H1 (cell line): ENCODE measurements around the gene MLPH. TPM values are rescaled to one million over a fixed set of nuclear protein-coding genes. Genes with fewer than 3 reads are reported as not detected.

Experiments used
- CTCF ChIA-PET: fragments of 300-600 bp; sonication (Branson Sonifier 250); formaldehyde crosslinking; loops from one replicate; lab custom pipeline; 2021; ENCODE audit not compliant: partially characterized antibody; lab: Charles Lee
- POLR2A ChIA-PET: fragments of 300-600 bp; sonication (Branson Sonifier 250); formaldehyde crosslinking; loops from one replicate; lab custom pipeline; 2021; ENCODE audit warnings: inconsistent platforms; ENCODE audit not compliant: partially characterized antibody; lab: Charles Lee
- DNase-seq, 2 experiments: peaks; one replicate each; pipeline versions ENCODE4 v3.0.0 to v3.0.0-alpha.2; 2010 to 2022; ENCODE audit warnings: low spot score in 2 of 2, low read depth in 1 of 2, mixed read lengths in 1 of 2
- FAIRE-seq: peaks from 2 replicates; lab custom pipeline; 2011; peaks lifted over from hg19 to GRCh38; lab: Jason Lieb, UNC
- H2AFZ ChIP-seq: 2 replicates; pipeline ENCODE4 v1.8.1; 2012; ENCODE audit warnings: low read length, inconsistent platforms
- H2AK5ac ChIP-seq: 2 replicates; pipeline ENCODE4 v1.6.1; 2013; ENCODE audit warnings: low read depth, low read length
- H2BK120ac ChIP-seq: replicated peaks from 2 replicates; pipeline ENCODE3; 2013; ENCODE audit warnings: low read depth, low read length, inconsistent platforms
- H2BK12ac ChIP-seq: 2 replicates; pipeline ENCODE4 v1.6.1; 2013; ENCODE audit warnings: low read depth, low read length
- H2BK15ac ChIP-seq: 2 replicates; pipeline ENCODE4 v1.6.1; 2013; ENCODE audit warnings: low read length
- H2BK20ac ChIP-seq: 2 replicates; pipeline ENCODE4 v1.6.1; 2013; ENCODE audit warnings: low read length
- H2BK5ac ChIP-seq: 2 replicates; pipeline ENCODE4 v1.6.1; 2013; ENCODE audit warnings: low read depth, low read length
- H3K14ac ChIP-seq: 2 replicates; pipeline ENCODE4 v1.6.1; 2013; ENCODE audit warnings: inconsistent platforms; ENCODE audit not compliant: insufficient read length
- H3K18ac ChIP-seq: 2 replicates; pipeline ENCODE4 v1.6.1; 2013; ENCODE audit warnings: low read length; ENCODE audit errors: extremely low read depth
- H3K23ac ChIP-seq: 2 replicates; pipeline ENCODE4 v1.6.1; 2013; ENCODE audit warnings: inconsistent platforms; ENCODE audit not compliant: insufficient read length
- H3K23me2 ChIP-seq: 2 replicates; pipeline ENCODE4 v1.6.1; 2013; ENCODE audit warnings: low read depth, low read length
- H3K27ac ChIP-seq: 2 replicates; pipeline ENCODE4 v1.6.1; 2011; ENCODE audit warnings: low read depth, low read length, inconsistent platforms
- H3K27me3 ChIP-seq, 4 experiments: replicated peaks in 1 of 4; 1 replicate in 1 of 4; 2 replicates in 3 of 4; pipeline versions ENCODE4 v1.6.1 to v1.8.1; 2011 to 2013; ENCODE audit warnings: low read length in 3 of 4, mild to moderate bottlenecking in 3 of 4, inconsistent platforms in 2 of 4, mixed read lengths in 2 of 4, moderate library complexity in 1 of 4; ENCODE audit not compliant: control insufficient read depth in 3 of 4, insufficient read depth in 3 of 4; ENCODE audit errors: extremely low read depth in 1 of 4
- H3K36me3 ChIP-seq, 4 experiments: 2 replicates each; pipeline versions ENCODE4 v1.6.1 to v1.8.1; 2011 to 2013; ENCODE audit warnings: mild to moderate bottlenecking in 4 of 4, low read length in 3 of 4, moderate library complexity in 2 of 4, control low read depth in 1 of 4, inconsistent platforms in 1 of 4; ENCODE audit not compliant: insufficient read depth in 4 of 4, control insufficient read depth in 2 of 4
- H3K4ac ChIP-seq: replicated peaks from 2 replicates; pipeline ENCODE3; 2013; ENCODE audit warnings: low read length, low read depth, mixed read lengths, inconsistent platforms; ENCODE audit not compliant: insufficient read length
- H3K4me1 ChIP-seq, 4 experiments: replicated peaks in 1 of 4; 1 replicate in 1 of 4; 2 replicates in 3 of 4; pipeline versions ENCODE4 v1.6.1 to v1.8.1; 2011 to 2013; ENCODE audit warnings: low read length in 3 of 4, inconsistent platforms in 2 of 4, mixed read lengths in 1 of 4; ENCODE audit not compliant: insufficient read depth in 4 of 4, control insufficient read depth in 3 of 4
- H3K4me2 ChIP-seq, 2 experiments: 2 replicates each; pipeline versions ENCODE4 v1.6.1 to v1.8.1; 2011 to 2013; ENCODE audit warnings: low read depth in 2 of 2, low read length in 2 of 2, control low read depth in 1 of 2, inconsistent platforms in 1 of 2, mild to moderate bottlenecking in 1 of 2; ENCODE audit not compliant: insufficient read depth in 1 of 2
- H3K4me3 ChIP-seq, 4 experiments: fragments of 200-600, 300-600 bp in 1 of 4; sonication (generic), shearing (Covaris generic), sonication (Bioruptor Twin) in 1 of 4; 2 replicates each; pipeline versions ENCODE4 v1.5.1 to v1.8.1; 2011 to 2016; ENCODE audit warnings: low read length in 4 of 4, low read depth in 3 of 4, control low read depth in 2 of 4, inconsistent platforms in 2 of 4, mild to moderate bottlenecking in 2 of 4, mixed read lengths in 1 of 4, moderate library complexity in 1 of 4; ENCODE audit not compliant: insufficient read depth in 2 of 4; ENCODE audit errors: extremely low read depth in 1 of 4
- H3K56ac ChIP-seq: replicated peaks from 2 replicates; pipeline ENCODE3; 2013; ENCODE audit warnings: low read depth, mild to moderate bottlenecking, mixed read lengths, low read length, inconsistent platforms; ENCODE audit not compliant: insufficient read length
- H3K79me1 ChIP-seq: 2 replicates; pipeline ENCODE4 v1.6.1; 2013; ENCODE audit warnings: low read depth, low read length, control low read depth
- H3K79me2 ChIP-seq, 2 experiments: 2 replicates each; pipeline versions ENCODE4 v1.6.1 to v1.8.1; 2012 to 2013; ENCODE audit warnings: low read length in 2 of 2, mild to moderate bottlenecking in 2 of 2, inconsistent platforms in 1 of 2; ENCODE audit not compliant: insufficient read depth in 2 of 2, control insufficient read depth in 1 of 2
- H3K9ac ChIP-seq, 4 experiments: replicated peaks in 1 of 4; 1 replicate in 1 of 4; 2 replicates in 3 of 4; pipeline versions ENCODE4 v1.6.1 to v1.8.1; 2011 to 2013; ENCODE audit warnings: low read depth in 3 of 4, low read length in 3 of 4, control low read depth in 2 of 4, mild to moderate bottlenecking in 2 of 4, moderate library complexity in 2 of 4, inconsistent platforms in 1 of 4; ENCODE audit errors: extremely low read depth in 1 of 4
- H3K9me3 ChIP-seq, 2 experiments: 2 replicates each; pipeline versions ENCODE4 v1.6.1 to v1.8.1; 2012 to 2013; ENCODE audit warnings: mild to moderate bottlenecking in 2 of 2, moderate library complexity in 2 of 2, control low read depth in 1 of 2, inconsistent platforms in 1 of 2, low read depth in 1 of 2, low read length in 1 of 2, mixed read lengths in 1 of 2; ENCODE audit not compliant: insufficient read depth in 2 of 2
- H4K20me1 ChIP-seq, 2 experiments: replicated peaks in 1 of 2; 2 replicates each; pipeline versions ENCODE3 to v1.8.1; 2011 to 2013; ENCODE audit warnings: inconsistent platforms in 2 of 2, low read length in 2 of 2, mild to moderate bottlenecking in 1 of 2; ENCODE audit not compliant: insufficient read depth in 2 of 2, control insufficient read depth in 1 of 2
- H4K5ac ChIP-seq: 2 replicates; pipeline ENCODE4 v1.6.1; 2013; ENCODE audit warnings: low read length, low read depth, mixed read lengths, inconsistent platforms; ENCODE audit not compliant: insufficient read length
- H4K8ac ChIP-seq: 2 replicates; pipeline ENCODE4 v1.8.0; 2013; ENCODE audit warnings: mild to moderate bottlenecking, moderate library complexity, low read length, inconsistent platforms; ENCODE audit not compliant: insufficient read depth; ENCODE audit errors: extremely low read depth
- H4K91ac ChIP-seq: replicated peaks from 2 replicates; pipeline ENCODE3; 2013; ENCODE audit warnings: low read length, mixed read lengths, inconsistent platforms; ENCODE audit not compliant: insufficient read length
- EZH2 ChIP-seq: fragments of 200-600 bp; sonication (generic); IDR thresholded peaks from 2 replicates; pipeline ENCODE4 v1.7.1; 2012; ENCODE audit warnings: low read depth, mild to moderate bottlenecking, moderate library complexity, low read length, inconsistent platforms; ENCODE audit not compliant: severe bottlenecking
- SUZ12 ChIP-seq: fragments of 200-600 bp; sonication (generic); IDR thresholded peaks from 2 replicates; pipeline ENCODE4 v1.6.1; 2012; ENCODE audit warnings: mild to moderate bottlenecking, inconsistent platforms, low read length, moderate library complexity, mixed read lengths
- TEAD4 ChIP-seq: IDR thresholded peaks from 2 replicates; pipeline ENCODE4 v1.6.1; 2012; ENCODE audit warnings: low read depth, low read length, inconsistent platforms, mixed read lengths
- WGBS, 2 experiments: shearing (Covaris generic) in 1 of 2; methylation state at CpG; one replicate each; pipeline versions ENCODE4 v1.1.6 to v1.1.7; 2013 to 2015; ENCODE audit warnings: low lambda C conversion rate in 2 of 2, mixed read lengths in 2 of 2, inconsistent platforms in 1 of 2, low coverage in 1 of 2, missing lambda C conversion rate in 1 of 2; ENCODE audit not compliant: insufficient replicate concordance in 2 of 2, insufficient coverage in 1 of 2, insufficient read length in 1 of 2; ENCODE audit errors: extremely low coverage in 1 of 2, missing lambda C conversion rate in 1 of 2; 5-methylcytosine and 5-hydroxymethylcytosine counted together
- polyA plus RNA-seq, 7 experiments: library from polyadenylated mRNA; depleted of rRNA in 3 of 7; stranded (reverse) in 5 of 7; unstranded in 2 of 7; fragments of >200 nt in 5 of 7; fragments of 200-250 nt in 2 of 7; gene quantifications; 1 replicate in 5 of 7; 2 replicates in 1 of 7; 4 replicates in 1 of 7; pipeline versions ENCODE4 v1.2.1 to v1.2.3, GENCODE V29; 2011 to 2013; ENCODE audit warnings: missing spikeins in 2 of 7, mixed read lengths in 2 of 7
- total RNA-seq: library from RNA; stranded (reverse); fragmentation: NEBNext Ultra II Directional; extraction: Animal tissue kit (Norgen Biotek cat#: 25700); gene quantifications from 2 replicates; pipeline ENCODE4 v1.2.1, GENCODE V29; 2021

The MLPH gene
- total and polyA plus RNA-seq, 2 of the 8 experiments (the other 6 are each of a cell fraction or from before 2014, with no cell fraction given), result 12.7 to 17.0 TPM

DNA sequence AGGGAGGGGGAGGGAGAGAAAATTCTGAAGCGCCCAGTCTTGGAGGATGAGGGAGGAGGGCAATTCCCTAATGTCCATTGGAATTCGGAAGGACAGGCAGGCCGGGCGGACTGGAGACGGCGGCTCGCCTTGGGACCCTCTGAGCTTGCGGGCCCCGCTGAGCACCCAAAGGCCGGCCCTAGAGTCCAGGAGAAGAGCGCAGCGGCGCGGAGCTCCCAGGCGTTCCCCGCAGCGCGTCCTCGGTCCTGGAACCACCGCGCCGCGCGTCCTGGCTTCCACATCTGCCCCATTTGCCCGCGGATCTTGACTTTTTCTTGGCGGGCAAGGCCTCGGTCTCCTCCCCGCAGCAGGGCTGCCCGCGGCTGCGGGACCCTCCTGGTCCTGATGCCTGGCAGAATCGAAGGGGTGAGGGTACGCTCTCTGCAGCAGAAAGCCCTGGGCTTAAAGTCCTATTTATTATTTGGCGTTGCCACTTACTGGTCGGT, 675 bp upstream of the MLPH start:
- H3K27me3 ChIP-seq, result peaks cover 6 to 32% (median 22%) of the 10 kb centered on the region in 4 experiments; a peak in 6 of 7 replicates
- DNase-seq (peak in 1 of 2 experiments; percentile 65), FAIRE-seq (no peak)
- H3K23me2 ChIP-seq, result peaks cover 12% of the 10 kb centered on the region; the same call in 1 of the 2 replicates
- peak overlapping the region; percentile 59 for H4K8ac ChIP-seq
- no peak overlapping the region for H3K14ac ChIP-seq
- H2AFZ ChIP-seq, result peak overlapping the region; percentile 72
- H3K4me3 ChIP-seq, result peak overlapping the region; percentile 53 to 78 (median 70)
- POLR2A ChIA-PET, result interaction anchor here (0.9 to 2.8 kb wide), 4 partner anchors 10 to 26 kb away, joined by 3 to 16 read pairs (median 4); no protein-coding TSS in a partner anchor
- H3K4me2 ChIP-seq, result peak overlapping the region; percentile 85 to 97
- no peak overlapping the region for H3K23ac ChIP-seq
- no peak overlapping the region for H2AK5ac ChIP-seq
- H4K5ac ChIP-seq, result no peak overlapping the region
- no peak overlapping the region; the same call in 1 of the 2 replicates for H2BK12ac ChIP-seq
- H3K9me3 ChIP-seq, result peaks cover 3 to 5% of the 10 kb centered on the region in 2 experiments
- peaks cover 9 to 28% (median 23%) of the 10 kb centered on the region in 4 experiments for H3K4me1 ChIP-seq
- H3K27ac ChIP-seq, result no peak overlapping the region
- H3K4ac ChIP-seq, result no peak overlapping the region
- no peak overlapping the region for H2BK120ac ChIP-seq
- no peak overlapping the region for H2BK20ac ChIP-seq
- no peaks in the 10 kb centered on the region; the same call in 1 of the 2 replicates for H3K79me1 ChIP-seq
- no peak overlapping the region for H4K91ac ChIP-seq
- H2BK5ac ChIP-seq, result no peak overlapping the region
- H4K20me1 ChIP-seq, result no peaks in the 10 kb centered on the region
- WGBS, 2 experiments, result 2% methylated on average over 22 of the region's 36 CpGs; no CpG with 5 or more reads in 1 of the 2 experiments
- CTCF ChIA-PET, result interaction anchor here (1.0 to 7.3 kb wide), 6 partner anchors 12 to 80 kb away, joined by 4 to 48 read pairs (median 12); partner anchors contain the start of gene PRLH
- no peak overlapping the region for H3K18ac ChIP-seq
- H3K56ac ChIP-seq, result no peak overlapping the region
- H2BK15ac ChIP-seq, result no peak overlapping the region
- peak overlapping the region in 1 of 4 experiments; percentile 44; a peak in 1 of 7 replicates for H3K9ac ChIP-seq
- H3K36me3 ChIP-seq, result no peaks in the 10 kb centered on the region
- H3K79me2 ChIP-seq, result no peaks in the 10 kb centered on the region
- TF ChIP-seq TEAD4, result 0 out of 2 replicates have a peak, but pooled peaks have one; percentile 13
- TF ChIP-seq EZH2, result no peak
- peak; percentile 68; the same call in 1 of the 2 replicates for TF ChIP-seq SUZ12
